SKM-1 (cell line): ENCODE results near the gene CHD6.

Experiments used
- DNase-seq: peaks from one replicate; lab custom pipeline; 2025; ENCODE audit not compliant: unreplicated experiment; lab: John Stamatoyannopoulos, UW

The CHD6 gene

GRCh38 chr20:41592516-41593216, 25.5 kb downstream of the CHD6 start:
- DNase-seq: no peak

- DNase-seq: no peak
These were observed 30.2 kb downstream of the CHD6 start for GRCh38 chr20:41587956-41588355.

- no peak for DNase-seq
These were observed 30.7 kb downstream of the CHD6 start for GRCh38 chr20:41587523-41587922.

- DNase-seq: no peak
These were observed 31.4 kb downstream of the CHD6 start for GRCh38 chr20:41586772-41587171.

- no peak for DNase-seq
These were observed 37.8 kb downstream of the CHD6 start for GRCh38 chr20:41580350-41580749.

- no peak for DNase-seq
These were observed 40.8 kb downstream of the CHD6 start for GRCh38 chr20:41577129-41578009.

- no peak for DNase-seq
These were observed 42.8 kb downstream of the CHD6 start for GRCh38 chr20:41575412-41575811.

- DNase-seq: no peak
These were observed 43.3 kb downstream of the CHD6 start for GRCh38 chr20:41574802-41575389.

GRCh38 chr20:41573955-41574354, 44.2 kb downstream of the CHD6 start:
- peak; percentile 19 for DNase-seq

GRCh38 chr20:41572010-41572572, 46.1 kb downstream of the CHD6 start:
- no peak for DNase-seq

GRCh38 chr20:41571006-41571405, 47.2 kb downstream of the CHD6 start:
- no peak for DNase-seq

- no peak for DNase-seq
These were observed 47.6 kb downstream of the CHD6 start for GRCh38 chr20:41570557-41570956.

- no peak for DNase-seq
These were observed 50.6 kb downstream of the CHD6 start for GRCh38 chr20:41567615-41568014.

GRCh38 chr20:41566896-41567527, 51.2 kb downstream of the CHD6 start:
- no peak for DNase-seq

- DNase-seq: no peak
These were observed 55.1 kb downstream of the CHD6 start for GRCh38 chr20:41563087-41563486.

- DNase-seq: no peak
These were observed 57.2 kb downstream of the CHD6 start for GRCh38 chr20:41560970-41561369.

GRCh38 chr20:41559658-41560057, 58.5 kb downstream of the CHD6 start:
- DNase-seq: no peak

- no peak for DNase-seq
These were observed 64.9 kb downstream of the CHD6 start for GRCh38 chr20:41553142-41553879.

- no peak for DNase-seq
These were observed 65.7 kb downstream of the CHD6 start for GRCh38 chr20:41552295-41553068.
